Hepatocyte (in vitro differentiated cells): ENCODE results near the gene PHKG2.

Source experiments
- EZH2 ChIP-seq: fragments of 200-600 bp; sonication (generic); IDR thresholded peaks from 2 replicates; pipeline ENCODE4 v1.6.1; 2016; ENCODE audit warnings: antibody characterized with exemption, mild to moderate bottlenecking, borderline replicate concordance
- EZH2phosphoT487 ChIP-seq: fragments of 200-600 bp; sonication (generic); IDR thresholded peaks from one replicate; pipeline ENCODE4 v1.6.1; 2018; ENCODE audit warnings: antibody characterized with exemption, mild to moderate bottlenecking, low read depth, moderate library complexity; ENCODE audit not compliant: unreplicated experiment, severe bottlenecking
- TF ChIP-seq, protein P1 (sequence below): fragments of 200-600 bp; sonication (generic); IDR thresholded peaks from 2 replicates; pipeline ENCODE4 v1.5.1; 2016; ENCODE audit warnings: antibody characterized with exemption, mild to moderate bottlenecking; ENCODE audit not compliant: poor library complexity

DNA sequence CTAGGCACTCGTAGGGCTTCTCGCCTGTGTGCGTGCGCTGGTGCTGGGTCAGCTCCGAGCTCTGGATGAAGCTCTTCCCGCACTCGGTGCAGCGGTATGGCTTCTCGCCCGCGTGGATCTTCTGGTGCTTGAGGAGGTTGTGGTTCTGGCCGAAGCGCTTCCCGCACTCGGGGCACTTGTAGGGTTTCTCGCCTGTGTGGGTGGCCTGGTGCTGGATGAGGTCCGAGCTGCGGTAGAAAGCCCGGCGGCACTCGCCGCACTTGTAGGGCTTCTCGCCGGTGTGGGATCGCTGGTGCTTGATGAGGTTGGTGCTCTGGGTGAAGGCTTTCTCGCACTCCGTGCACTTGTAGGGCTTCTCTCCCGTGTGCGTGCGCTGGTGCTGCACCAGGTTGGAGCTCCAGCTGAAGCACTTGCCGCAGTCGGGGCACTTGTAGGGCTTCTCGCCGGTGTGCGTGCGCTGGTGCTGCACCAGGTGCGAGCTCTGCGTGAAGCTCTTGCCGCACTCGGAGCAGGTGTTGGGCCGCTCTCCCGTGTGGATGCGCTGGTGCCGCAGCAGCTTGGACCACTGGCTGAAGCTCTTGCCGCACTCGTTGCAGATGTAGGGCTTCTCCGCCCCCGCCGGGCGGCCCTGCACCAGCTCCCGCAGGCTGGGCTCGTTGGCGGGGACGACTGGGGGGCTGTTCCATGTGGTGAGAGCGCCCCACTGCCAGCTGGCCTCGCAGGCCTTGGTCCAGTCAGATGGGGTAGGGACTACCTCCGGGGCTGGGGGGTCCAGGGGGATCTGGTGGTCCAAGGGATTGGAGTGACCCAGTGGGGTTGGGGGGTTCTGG lies 35.3 kb downstream of the PHKG2 start:
- no peak for TF ChIP-seq EZH2
- TF ChIP-seq, protein P1, sequence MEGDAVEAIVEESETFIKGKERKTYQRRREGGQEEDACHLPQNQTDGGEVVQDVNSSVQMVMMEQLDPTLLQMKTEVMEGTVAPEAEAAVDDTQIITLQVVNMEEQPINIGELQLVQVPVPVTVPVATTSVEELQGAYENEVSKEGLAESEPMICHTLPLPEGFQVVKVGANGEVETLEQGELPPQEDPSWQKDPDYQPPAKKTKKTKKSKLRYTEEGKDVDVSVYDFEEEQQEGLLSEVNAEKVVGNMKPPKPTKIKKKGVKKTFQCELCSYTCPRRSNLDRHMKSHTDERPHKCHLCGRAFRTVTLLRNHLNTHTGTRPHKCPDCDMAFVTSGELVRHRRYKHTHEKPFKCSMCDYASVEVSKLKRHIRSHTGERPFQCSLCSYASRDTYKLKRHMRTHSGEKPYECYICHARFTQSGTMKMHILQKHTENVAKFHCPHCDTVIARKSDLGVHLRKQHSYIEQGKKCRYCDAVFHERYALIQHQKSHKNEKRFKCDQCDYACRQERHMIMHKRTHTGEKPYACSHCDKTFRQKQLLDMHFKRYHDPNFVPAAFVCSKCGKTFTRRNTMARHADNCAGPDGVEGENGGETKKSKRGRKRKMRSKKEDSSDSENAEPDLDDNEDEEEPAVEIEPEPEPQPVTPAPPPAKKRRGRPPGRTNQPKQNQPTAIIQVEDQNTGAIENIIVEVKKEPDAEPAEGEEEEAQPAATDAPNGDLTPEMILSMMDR: no peak
- no peak for TF ChIP-seq EZH2phosphoT487
